ENCODE measurements around the gene PTPRG.

PTPRG gene

GRCh38 chr3:61563313-61564271 is 2.2 kb downstream of the PTPRG start:
- no peak for DNase-seq

DNA sequence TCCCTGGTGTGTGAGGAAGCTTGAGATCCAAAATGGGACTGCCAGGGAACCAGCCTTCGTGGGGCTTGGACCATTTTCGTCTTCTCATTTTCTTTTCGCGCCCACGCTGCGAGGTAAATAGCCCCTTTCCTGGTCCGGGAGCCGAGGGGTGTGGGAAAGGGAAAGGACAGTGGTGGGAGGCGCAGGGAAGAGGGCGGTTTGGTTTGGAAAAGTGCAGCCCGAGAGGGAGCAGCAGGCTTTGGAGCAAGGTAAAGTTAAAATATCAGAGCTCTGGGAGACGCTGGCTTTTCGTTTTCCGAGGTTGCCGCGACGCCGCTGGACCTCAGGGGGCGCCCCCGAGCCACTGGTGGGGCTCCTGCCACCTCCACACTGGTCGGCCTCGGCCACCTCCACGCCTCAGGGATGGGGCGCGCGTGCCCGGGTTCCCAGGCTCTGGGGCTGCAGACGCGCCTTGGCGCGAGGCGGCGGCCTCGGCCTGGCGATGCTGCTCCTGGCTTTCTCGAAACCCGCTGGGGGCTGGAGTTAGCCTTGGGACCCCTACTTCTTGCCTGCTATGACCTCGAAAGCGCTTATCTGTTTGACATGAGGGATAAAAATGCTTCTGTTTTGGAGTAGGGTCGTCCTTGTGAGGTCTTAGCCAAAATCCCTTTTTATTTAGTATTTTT is 3.2 kb downstream of the PTPRG start:
- DNase-seq = no peak

- no peak for DNase-seq
Measured at GRCh38 chr3:61565569-61565968, 4.2 kb downstream of the PTPRG start.

- no peak for DNase-seq
Measured at GRCh38 chr3:61568127-61568526, 6.8 kb downstream of the PTPRG start.

- no peak for DNase-seq
Measured at GRCh38 chr3:61569856-61570580, 8.6 kb downstream of the PTPRG start.

- DNase-seq = no peak
Measured at GRCh38 chr3:61570813-61571212, 9.4 kb downstream of the PTPRG start.

DNA sequence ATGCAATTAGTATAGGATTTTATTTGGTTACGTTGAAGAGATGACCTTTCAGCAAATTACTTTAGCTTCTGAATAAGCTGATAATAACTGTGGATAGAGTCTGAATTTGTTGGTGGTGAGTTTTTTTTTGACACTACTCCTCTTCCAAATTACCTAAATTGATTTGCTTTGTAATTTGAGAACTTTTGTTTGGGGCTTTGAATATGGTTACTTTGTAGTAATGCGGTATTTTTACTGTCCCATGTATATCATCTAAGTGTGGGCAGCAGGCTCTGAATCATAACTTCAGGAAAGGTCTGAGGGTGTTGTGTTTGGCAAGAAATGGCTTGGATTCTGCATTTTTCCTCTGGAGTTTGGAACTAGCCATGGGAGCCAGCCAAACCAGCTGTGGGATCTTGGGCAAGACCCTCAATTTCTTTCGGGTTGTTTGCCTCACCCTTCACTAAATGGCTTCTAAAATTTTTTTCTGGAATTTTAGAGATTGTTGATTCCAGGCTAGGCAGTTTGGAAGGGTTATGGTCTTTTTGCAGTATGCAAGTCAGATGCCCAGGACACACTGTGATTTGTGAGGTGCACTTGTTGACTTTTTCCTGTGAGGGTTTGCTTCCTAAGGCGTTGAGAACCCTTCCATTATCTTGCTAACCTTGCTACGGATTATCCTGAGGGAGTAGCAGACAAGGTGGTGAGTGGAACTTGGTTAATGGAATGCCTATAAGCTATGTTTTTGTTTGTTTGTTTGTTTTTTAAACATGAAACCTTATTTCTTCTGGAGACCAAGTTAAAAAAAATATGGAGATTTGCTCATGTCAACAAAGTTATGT is 10.4 kb downstream of the PTPRG start:
- no peak for DNase-seq

DNA sequence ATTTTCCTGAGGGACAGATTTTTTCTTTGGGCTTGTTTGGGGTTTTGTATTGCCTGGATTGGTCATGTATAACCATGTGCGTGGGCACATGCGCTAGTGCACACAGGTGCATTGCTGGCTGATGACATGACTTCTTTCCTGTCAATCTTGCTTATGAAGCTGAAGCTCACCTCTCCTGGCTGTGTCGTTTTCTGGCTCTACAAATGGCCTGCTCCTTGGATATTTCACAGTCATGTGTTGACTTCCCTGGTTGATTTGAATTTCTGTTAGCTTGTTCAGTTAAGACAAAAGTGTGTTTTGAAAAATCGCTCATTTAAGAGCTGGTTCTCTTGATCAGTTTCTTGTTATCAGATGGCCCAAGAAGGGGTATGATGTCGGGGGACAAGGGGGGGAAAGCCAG is 11.5 kb downstream of the PTPRG start:
- no peak for DNase-seq

DNA sequence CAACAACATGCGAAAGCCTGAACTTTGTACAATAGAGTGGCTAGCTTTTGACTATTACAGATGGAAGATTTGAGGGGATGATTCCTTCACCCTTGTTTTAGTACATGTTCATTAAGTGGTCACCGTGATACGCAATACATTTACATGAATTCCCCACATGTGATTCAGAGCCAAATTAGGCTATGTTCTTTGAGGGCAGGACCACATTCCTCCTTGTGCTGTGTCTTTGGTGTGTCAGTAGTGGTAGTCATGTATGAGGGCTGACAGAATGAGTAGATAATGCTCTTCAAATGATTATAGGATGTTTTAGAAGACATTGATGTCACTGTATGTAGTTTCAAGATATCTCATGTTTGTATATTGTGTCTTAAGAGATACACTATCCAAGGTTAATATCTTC is 12.1 kb downstream of the PTPRG start:
- DNase-seq = no peak

DNA sequence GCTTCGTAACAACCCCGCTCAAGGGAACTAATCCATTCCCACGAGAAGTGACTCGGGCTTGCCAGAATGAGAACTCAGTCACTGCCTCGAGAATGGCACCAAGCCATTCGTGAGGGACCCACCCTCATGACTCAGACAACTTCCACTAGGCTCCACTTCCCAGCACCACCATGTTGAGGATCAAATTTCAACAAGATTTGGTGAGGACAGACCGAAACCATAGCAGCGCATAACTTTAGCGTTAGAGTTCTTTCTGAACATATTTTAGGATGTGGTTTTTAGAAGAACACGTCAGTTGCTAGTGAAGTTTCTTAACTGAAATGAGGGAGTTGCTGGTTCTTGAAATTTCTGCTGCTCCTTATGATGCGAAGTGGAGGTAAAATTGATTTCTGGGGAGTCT is 13.5 kb downstream of the PTPRG start:
- no peak for DNase-seq

- no peak for DNase-seq
Measured at GRCh38 chr3:61575893-61576292, 14.5 kb downstream of the PTPRG start.

DNA sequence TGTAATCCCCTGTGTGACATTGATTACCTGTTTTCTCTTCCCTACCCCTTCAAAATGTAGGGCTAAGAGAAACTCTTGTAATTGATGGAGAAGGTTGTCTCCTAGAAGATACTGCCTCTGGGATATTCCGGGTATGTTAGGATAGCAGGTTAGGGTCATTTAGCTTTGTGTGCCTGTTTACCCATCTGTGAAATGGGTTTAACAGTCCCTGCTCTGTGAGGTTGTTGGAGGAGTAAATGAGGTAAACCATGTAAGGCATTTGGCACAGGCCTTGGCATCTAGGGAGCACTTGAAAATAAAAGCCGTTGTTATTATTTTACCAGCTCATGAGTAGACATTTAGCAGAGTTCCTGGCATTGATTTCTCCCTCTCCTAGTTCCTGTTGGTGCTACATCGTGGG is 16.4 kb downstream of the PTPRG start:
- DNase-seq = no peak

DNA sequence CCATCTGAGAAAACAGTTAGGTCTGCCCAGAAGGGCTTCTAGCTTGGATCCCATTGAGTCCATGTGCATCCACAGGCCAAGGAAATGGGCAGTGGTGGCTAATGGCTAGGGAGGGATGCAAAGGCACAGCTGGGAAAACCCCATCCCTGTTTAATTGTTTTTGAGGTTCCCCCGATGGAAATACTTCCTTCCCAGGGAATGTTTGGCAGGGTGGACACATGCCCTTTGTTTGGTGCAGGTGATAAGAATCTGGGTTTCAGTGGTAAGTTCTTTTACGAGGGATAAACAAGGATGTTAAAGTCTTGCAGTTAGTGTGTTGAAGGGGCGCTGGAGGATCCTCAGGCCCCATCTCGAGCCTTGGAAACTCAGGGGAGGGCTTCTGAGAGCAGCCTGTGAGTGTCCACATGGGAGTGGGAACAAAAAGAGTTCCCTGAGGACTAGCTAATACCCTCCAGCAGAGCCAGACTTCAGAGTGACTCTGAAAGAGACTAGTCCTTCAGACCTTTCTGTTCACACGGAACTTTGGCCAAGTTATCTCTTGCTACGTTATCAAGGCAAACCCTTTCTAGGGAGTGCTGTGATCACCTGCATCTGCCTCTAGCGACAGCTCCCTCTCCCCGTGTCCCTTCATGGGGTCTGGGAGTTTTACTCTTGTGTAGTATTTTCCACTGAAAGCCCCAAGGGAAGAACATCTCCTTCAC is 17.4 kb downstream of the PTPRG start:
- DNase-seq = no peak

GRCh38 chr3:61579685-61580084 is 18.3 kb downstream of the PTPRG start:
- no peak for DNase-seq

GRCh38 chr3:61580982-61581643 is 19.7 kb downstream of the PTPRG start:
- no peak for DNase-seq

GRCh38 chr3:61582287-61582686 is 20.9 kb downstream of the PTPRG start:
- no peak for DNase-seq

- DNase-seq = no peak
Measured at GRCh38 chr3:61582846-61583245, 21.5 kb downstream of the PTPRG start.

- DNase-seq = no peak
Measured at GRCh38 chr3:61583890-61584875, 22.8 kb downstream of the PTPRG start.

GRCh38 chr3:61589856-61590255 is 28.5 kb downstream of the PTPRG start:
- no peak for DNase-seq

DNA sequence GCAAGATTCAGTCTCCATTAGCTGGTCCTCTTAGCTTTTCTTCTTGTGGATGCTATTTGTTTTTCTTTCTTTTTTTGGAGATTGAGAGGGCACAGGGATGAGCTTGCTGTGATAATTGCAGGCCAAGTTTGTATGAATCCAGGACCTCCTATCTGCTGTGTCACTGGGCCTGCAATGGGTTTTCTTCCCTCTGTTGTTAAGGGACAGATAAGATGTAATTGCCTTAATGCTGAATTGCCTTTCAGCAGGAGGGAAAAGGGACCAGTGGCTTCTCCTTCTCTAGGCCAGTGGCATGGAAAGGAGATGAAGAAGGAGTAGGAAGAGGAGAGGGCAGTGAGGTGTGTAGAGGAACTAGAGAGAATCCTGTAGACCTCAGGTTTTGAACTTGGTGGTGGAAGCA is 29.9 kb downstream of the PTPRG start:
- DNase-seq = no peak
